ENCODE data around the gene SLC5A1.

DNA sequence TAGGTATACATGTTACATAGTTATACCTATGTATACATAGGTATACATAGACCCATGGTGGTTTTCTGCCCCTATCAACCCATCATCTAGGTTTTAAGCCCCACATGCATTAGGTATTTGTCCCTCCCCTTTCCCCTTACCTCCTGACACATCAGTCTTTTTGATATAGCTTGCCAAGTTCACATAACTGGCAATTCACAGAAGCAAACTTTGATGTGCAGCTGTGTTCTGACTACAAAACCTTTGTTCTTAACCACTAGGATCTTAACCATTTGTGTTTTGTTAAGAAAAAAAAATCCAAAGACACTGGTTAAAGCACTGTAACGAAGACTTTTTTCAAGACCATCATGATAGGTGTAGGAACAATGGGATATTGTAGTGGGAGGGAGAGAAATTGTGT is 42.9 kb upstream of the SLC5A1 start:
- TF ChIP-seq, protein P1, sequence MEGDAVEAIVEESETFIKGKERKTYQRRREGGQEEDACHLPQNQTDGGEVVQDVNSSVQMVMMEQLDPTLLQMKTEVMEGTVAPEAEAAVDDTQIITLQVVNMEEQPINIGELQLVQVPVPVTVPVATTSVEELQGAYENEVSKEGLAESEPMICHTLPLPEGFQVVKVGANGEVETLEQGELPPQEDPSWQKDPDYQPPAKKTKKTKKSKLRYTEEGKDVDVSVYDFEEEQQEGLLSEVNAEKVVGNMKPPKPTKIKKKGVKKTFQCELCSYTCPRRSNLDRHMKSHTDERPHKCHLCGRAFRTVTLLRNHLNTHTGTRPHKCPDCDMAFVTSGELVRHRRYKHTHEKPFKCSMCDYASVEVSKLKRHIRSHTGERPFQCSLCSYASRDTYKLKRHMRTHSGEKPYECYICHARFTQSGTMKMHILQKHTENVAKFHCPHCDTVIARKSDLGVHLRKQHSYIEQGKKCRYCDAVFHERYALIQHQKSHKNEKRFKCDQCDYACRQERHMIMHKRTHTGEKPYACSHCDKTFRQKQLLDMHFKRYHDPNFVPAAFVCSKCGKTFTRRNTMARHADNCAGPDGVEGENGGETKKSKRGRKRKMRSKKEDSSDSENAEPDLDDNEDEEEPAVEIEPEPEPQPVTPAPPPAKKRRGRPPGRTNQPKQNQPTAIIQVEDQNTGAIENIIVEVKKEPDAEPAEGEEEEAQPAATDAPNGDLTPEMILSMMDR (IDR thresholded peaks at IDR 0.05; ENCODE audit: insufficient read depth, low read length, poor library complexity, severe bottlenecking) = no peak
- TF ChIP-seq EZH2phosphoT487 (conservative IDR thresholded peaks at IDR 0.05; ENCODE audit: low read length) = no peak

Measured in SU-DHL-6 (cell line).